ENCODE results near the gene VTI1A.

DNA sequence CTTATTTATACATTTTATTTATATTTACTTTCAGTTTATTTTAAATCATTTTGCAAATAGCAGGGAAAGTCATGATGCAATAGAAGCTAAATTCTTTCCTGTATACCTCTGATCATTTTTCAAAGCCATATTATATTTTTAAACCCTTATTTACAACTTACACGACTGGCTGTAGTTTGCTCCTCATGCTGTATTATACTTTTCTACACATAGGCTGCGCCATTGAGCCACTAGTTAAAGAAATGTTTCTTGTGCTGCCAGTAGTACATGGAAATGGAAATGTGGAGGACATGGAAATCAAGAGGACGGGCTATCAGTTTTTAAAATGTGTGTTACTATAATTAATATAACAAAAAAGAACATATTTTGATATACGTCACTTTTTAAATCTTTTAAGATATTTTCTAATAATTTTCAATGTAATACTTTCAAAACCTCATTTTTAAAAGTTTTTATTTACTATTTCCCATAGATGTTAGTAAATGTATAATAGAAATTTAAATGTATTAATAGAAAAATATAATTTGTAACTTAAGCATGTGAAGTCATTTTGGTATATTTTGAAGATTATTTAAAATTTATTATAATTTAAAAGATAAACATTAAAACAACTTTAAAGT lies 118.5 kb downstream of the VTI1A start:
- TF ChIP-seq EZH2 (IDR thresholded peaks at IDR 0.05; ENCODE audit: insufficient read depth, low read length) = no peak
- TF ChIP-seq, protein P1, sequence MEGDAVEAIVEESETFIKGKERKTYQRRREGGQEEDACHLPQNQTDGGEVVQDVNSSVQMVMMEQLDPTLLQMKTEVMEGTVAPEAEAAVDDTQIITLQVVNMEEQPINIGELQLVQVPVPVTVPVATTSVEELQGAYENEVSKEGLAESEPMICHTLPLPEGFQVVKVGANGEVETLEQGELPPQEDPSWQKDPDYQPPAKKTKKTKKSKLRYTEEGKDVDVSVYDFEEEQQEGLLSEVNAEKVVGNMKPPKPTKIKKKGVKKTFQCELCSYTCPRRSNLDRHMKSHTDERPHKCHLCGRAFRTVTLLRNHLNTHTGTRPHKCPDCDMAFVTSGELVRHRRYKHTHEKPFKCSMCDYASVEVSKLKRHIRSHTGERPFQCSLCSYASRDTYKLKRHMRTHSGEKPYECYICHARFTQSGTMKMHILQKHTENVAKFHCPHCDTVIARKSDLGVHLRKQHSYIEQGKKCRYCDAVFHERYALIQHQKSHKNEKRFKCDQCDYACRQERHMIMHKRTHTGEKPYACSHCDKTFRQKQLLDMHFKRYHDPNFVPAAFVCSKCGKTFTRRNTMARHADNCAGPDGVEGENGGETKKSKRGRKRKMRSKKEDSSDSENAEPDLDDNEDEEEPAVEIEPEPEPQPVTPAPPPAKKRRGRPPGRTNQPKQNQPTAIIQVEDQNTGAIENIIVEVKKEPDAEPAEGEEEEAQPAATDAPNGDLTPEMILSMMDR (IDR thresholded peaks at IDR 0.05; ENCODE audit: insufficient read depth, low read depth, low read length) = peak; percentile 83

All from astrocyte (in vitro differentiated cells and primary cell).